CD4-positive, alpha-beta T cell treated with Interleukin-4 for 1 hour (primary cell): ENCODE data around the gene TCAF1.
A peak's percentile ranks its signal among the peaks of the same experiment; 100 is the strongest.
"Not testable (repeated sequence)": the region's sequence is repeated elsewhere in the genome, so short reads cannot be mapped to it uniquely, and the experiment has no call there.

Experiments used
- DNase-seq, 2 donors: peaks; one replicate each; pipeline ENCODE4 v3.0.0-alpha.2; 2020 to 2022

TCAF1 gene

GRCh38 chr7:143849785-143850479 lies 52.0 kb downstream of the TCAF1 start:
- no peak for DNase-seq

- no peak for DNase-seq
Observed at GRCh38 chr7:143848192-143848591, 53.8 kb downstream of the TCAF1 start.

DNA sequence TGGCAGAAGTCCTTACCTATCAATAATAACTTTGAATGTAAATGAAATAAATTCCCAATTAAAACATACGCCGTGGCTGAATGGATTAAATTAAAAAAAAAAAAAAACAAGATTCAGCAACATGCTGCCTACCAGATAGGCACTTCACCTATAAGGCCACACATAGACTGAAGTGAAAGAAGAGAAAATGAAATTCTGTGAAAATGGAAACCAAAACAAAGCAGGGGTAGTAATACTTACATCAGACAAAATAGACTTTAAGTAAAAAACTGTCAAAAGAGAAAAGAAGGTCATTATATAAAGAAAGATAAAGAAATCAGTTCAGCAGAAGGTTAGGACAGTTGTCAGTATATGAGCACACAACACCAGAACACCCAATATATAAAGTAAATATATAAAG lies 55.3 kb downstream of the TCAF1 start:
- DNase-seq: no peak

DNA sequence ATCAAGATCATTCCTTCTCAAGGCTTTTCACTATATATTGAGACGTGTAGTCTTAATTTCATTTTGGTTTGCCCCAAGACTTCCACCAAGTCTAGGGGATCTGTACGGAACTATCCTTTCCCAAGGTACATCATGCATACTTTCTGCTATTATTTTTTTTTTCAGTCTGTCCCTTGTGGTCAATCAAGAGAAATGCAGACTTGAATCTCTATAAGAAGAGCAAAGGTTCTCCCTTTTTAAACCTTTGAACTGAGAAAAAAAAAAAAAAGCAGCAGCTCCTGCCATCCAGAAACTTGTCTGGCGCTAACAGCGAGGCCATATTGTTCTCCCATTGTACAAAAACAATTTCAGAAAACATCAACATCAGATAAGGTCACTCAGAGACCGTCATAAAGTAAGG lies 60.3 kb downstream of the TCAF1 start:
- not testable (repeated sequence) for DNase-seq

GRCh38 chr7:143840062-143840461 lies 61.9 kb downstream of the TCAF1 start:
- not testable (repeated sequence) for DNase-seq

DNA sequence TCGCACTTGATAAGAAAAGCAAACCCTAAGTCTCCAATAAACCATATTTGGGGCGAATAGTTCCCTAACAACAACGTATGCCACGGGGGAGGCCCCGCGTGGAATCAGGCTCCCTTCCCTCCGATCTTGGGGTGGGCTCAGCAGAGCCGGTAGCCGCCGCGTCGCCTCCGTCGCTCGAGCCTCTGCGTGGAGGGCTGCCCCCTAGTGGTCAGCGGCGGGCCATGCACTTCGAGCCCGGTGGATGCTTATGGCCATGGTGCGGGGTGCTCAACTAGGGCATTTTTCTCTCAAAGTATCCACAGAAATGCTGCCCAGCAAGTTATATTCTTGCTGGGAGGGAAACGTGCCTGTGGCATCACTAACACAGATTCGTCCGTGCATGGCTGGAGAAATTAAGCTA lies 64.8 kb downstream of the TCAF1 start:
- peak; percentile 92 for DNase-seq

DNA sequence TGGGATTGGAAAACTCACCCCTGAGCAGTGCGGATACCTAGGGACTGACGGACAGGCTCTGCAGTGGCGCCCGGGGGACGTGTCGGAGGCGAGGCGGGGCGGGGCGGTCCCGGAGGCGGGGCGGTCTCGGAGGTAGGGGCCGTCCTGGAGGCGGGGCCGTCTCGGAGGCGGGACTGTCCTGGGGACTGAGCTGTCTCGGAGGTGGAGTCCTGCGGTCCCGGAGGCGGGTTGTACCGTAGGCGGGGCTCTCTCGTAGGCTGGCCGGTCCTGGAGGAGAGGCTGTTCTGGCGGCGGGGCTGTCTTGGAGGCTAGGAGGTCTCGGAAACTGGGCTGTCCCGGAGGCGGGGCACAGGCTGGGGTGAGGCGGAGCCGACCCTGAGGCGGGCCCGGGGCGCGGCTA lies 65.4 kb downstream of the TCAF1 start:
- peak; percentile 91 to 93 for DNase-seq

GRCh38 chr7:143836088-143836487 lies 65.9 kb downstream of the TCAF1 start:
- not testable (repeated sequence) for DNase-seq

GRCh38 chr7:143826578-143826977 lies 75.4 kb downstream of the TCAF1 start:
- not testable (repeated sequence) for DNase-seq

- DNase-seq: not testable (repeated sequence)
Observed at GRCh38 chr7:143824295-143825135, 77.5 kb downstream of the TCAF1 start.

DNA sequence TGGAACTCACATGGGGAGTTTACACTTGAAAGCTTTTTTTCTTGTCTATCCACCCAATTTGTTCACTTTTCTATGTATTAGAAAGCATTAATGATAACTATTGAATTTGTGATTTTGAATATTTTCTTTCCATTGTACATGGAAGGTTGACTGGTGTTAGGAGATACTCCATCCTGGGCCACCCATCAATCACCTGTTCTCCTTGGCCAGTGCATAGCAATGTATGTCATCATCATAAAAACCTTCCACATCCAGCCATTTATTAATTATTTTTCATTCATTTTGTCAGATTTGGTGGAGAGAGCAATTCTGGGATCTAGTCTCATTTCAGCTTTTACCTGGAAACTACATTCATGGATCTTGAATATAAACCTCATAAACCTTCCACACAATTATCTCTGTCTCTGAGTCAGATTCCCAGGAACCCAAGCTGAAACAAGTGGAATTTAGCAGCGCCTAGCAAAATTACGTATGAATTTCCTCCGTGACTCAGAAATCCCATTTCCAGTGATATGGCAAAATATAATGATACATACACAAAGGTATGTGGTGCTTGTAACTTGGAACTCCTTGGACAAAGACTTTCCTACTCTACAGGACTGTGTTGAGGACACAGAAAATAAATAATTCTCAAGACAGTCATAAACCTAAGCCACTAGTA lies 78.2 kb downstream of the TCAF1 start:
- not testable (repeated sequence) for DNase-seq

GRCh38 chr7:143821392-143822277 lies 80.3 kb downstream of the TCAF1 start:
- DNase-seq: not testable (repeated sequence)

DNA sequence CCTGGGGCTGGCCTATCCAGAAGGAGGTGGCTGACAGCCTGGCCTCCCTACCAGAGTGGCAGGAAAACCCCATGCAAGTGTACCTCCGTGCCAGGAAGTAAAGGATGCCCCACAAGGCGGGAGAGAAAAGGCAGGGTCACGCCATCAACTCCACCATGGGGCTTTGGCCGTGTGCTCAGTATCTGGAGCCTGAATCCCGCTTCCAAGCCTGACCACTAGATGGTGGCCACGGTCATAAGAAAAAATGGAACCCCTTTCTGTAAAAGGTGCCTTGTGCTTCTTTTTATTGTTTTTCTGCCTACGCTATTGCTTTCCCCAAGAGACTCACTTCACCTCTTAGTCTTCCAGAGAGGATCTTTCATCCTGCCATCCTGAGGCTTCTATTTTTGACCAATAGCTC lies 84.1 kb downstream of the TCAF1 start:
- not testable (repeated sequence) for DNase-seq

DNA sequence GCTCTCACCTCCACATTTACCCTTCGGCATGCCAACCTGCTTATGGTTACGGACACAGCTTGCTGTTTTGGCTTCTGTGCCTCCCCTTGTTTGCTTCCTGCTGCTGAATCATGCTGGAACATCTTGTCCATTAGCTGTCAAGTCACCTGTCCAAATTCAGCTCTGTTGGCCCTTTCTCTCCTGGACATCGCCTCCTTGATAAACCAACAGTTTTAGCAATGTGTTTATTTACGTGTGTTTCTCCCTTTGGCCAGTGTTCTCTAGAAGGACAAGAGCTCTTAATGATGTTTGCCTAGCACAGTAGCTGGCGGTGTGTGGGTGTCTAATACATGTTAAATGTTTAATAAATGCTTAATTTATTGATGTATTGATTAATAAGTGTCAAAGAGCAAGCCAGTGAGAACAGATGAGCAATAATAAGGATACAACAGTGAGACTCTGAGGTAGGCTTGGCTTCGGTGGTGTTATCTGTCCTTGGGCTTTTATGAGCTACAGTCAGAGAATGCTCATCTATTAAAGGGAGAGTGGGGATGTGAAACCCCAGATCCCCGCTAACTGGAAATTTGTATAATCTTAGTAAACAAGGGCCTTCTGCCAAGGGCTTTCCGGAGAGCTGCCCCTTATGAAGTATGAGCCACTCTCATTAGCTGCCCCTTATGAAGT lies 85.4 kb downstream of the TCAF1 start:
- DNase-seq: not testable (repeated sequence)

GRCh38 chr7:143810639-143811038 lies 91.3 kb downstream of the TCAF1 start:
- not testable (repeated sequence) for DNase-seq

DNA sequence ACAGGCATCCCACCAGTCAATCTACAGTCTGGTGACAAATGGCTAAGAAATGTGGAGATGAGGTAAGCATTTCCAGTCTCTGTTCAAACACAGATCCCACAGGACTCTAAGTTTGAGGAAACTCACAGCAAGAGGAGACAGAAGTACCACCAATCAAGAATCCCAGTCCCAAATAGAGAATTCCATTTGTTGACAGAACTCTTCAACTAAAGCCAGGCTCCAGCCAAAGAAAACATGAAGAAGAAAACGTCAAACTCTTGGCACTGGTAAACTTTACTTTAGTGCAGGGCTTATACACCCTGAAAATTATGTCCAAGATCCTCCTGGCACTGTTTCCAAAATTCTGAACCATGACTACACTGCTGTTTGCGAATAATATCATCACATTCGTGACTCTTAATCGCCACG lies 95.3 kb downstream of the TCAF1 start:
- DNase-seq: not testable (repeated sequence)
